NAMALWA (cell line): ENCODE measurements around the gene C22orf15.
A peak's percentile ranks its signal among the peaks of the same experiment; 100 is the strongest.

Experiments
- DNase-seq: peaks from one replicate; pipeline ENCODE4 v3.0.0-alpha.2; 2015; ENCODE audit warnings: low spot score

Gene C22orf15

DNA sequence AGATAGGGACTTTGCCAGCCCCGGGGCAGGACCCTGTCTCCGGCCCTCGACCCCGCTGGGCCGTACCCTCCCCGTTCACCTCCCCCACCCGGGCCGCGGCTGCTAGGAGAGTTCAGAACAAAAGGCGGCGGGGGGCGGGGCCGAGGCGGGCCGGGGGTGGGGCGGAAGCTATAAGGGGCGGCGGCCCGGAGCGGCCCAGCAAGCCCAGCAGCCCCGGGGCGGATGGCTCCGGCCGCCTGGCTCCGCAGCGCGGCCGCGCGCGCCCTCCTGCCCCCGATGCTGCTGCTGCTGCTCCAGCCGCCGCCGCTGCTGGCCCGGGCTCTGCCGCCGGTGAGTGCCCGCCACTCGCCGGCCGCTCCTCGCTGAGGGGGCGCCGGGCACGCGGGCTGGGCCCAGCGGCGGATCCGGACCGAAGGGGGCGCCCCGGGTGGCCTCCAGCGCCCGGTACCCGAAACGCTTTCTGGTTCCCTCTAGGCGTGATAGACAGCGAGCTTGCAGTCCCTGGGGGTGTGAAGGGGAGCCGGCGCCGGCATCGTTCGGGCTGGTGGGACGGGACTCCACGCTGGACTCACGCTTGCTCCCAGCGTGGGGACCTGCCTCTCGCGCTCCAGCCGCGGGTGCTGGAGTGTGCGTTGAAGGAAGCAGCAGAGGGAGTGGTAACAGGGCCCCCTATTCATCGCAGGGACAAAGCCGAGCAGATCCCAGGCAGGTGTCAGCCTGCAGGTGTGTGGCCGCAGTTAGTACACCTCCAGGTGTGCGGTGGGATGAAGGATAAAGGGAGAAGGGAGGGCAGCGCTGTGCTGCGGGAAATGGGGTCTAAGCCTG lies 10.1 kb downstream of the C22orf15 start, which contains the start of gene MMP11:
Gene MMP11 (plus strand): TSS at position 201 of the 825 bp plus-strand sequence. CDS start 22 bp downstream, at position 223.
- DNase-seq: peak; percentile 52

DNA sequence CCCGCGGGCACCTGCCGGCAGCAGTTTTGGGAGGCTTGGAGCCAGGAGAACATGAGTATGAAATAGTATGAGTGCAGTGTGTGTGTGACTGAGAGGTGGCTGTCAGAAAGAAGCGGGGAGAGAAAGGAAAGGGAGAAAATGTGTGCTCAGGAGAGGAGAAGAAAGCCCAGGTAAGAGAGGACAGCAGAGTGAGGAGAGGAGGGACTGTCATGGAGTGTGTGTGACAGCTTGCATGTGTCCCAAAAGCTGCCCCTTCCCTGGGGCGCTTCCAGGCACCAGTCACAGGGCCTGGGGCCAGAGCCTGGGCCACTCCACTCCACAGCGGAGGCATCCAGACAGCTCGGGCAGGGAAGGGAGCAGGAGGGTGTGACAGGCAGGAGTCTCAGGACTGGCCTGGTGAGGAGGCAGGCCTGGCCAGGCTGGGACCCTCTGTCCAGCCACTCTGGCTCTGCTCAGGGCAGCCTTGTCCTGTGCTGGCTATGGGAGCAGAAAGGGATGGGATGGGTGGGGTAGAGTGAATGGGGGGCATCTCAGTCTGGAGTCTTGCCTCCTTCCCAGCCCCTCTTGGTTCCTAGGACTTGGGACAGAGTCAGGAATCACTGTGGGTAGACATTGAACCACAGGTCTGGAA lies 10.8 kb downstream of the C22orf15 start:
- no peak for DNase-seq

GRCh38 chr22:23774114-23774921 lies 11.5 kb downstream of the C22orf15 start:
- no peak for DNase-seq

DNA sequence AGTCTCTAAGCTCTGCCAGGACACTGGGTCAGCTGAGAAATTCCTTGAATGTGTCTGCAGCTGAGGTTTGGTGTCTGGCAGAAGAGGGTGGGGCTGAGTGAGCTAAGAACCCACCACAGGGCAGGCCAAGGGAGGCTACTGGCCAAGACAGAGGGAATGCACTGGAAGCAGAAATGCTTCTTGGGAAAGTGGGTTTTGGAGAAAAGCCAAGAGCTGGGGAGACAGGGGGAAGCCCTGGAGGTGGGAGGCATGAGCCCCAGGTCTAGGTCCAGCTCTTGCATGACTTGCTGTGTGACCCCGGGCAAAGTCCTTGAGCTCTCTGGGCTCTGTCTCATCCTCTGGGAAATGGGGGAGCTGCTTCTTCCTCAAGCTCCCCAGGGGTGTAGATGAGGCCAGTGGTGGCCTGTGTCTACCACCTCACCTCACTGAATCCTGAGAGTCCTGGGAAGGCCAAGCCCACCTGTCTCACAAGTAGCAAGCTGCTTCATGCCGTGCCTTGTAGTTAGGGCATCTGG lies 12.2 kb downstream of the C22orf15 start:
- no peak for DNase-seq

DNA sequence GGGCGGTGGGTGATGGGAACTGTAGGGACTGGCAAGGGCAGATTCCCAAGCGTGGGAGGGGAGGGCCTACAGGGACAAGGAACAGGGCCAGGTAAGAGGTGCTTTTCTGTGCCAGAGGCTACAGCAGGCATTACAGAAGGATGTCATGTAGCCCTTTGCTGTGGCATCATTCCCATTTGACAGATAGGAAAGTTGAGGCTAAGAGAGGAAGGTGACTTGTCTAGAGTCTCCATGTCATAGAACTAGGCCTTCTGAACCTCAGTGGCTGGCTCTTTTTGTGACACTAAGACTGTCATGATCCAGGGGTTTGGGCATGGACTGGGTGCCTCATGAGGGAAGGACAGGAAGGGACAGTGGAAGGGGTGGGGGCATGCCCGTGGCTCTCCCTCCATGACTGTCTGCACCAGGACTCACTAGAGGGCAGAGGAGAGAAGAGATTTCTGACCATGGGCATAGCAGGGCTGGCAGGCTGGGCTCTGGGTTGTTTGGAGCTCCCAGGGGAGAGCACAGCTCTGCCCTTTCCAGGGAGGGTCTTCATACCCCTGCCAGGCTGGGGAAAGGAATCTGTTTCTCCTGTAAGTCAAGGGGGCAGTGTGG lies 13.1 kb downstream of the C22orf15 start:
- no peak for DNase-seq

GRCh38 chr22:23777776-23778576 lies 15.2 kb downstream of the C22orf15 start:
- no peak for DNase-seq

DNA sequence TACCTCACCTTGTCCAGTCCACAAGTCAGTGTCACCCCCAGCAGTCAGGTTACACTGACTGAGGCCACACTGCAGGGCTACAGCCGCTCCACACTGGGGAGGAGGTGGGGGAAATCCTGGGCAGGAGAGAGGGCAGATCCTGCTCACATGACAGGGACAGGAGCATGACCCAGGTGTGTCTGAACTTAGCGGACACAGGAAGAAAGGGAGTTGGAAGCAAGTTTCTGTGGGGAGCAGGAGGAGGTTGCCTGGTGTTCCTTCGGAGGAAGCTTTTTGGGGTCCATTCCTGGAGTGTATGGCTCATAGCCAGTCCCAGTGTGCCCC lies 15.7 kb downstream of the C22orf15 start:
- DNase-seq: no peak

DNA sequence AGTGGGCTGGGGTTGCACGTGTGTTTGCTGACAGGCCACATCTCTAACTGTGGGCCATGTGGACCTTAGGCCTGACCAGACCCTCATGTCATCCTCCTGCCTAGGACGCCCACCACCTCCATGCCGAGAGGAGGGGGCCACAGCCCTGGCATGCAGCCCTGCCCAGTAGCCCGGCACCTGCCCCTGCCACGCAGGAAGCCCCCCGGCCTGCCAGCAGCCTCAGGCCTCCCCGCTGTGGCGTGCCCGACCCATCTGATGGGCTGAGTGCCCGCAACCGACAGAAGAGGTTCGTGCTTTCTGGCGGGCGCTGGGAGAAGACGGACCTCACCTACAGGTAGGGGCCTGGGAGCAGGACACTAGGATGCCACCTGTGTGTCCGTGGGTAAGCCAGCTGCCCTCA lies 16.3 kb downstream of the C22orf15 start:
- no peak for DNase-seq

GRCh38 chr22:23779731-23780130 lies 16.9 kb downstream of the C22orf15 start:
- no peak for DNase-seq

DNA sequence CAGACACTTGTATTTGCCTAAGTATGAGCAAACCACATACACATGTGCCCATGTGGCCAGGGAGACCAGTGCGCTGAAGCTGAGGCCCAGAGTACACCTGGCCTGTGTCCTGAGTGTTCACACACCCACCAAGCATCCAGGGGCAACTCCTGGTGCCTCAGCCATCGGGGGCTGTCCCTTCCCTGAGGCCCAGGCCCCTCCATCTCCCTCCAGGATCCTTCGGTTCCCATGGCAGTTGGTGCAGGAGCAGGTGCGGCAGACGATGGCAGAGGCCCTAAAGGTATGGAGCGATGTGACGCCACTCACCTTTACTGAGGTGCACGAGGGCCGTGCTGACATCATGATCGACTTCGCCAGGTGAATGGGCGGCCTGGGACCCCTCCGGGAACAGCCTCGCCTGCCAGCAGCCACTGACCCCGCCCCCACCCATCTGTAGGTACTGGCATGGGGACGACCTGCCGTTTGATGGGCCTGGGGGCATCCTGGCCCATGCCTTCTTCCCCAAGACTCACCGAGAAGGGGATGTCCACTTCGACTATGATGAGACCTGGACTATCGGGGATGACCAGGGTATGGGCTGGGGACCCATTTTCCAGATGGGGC lies 17.5 kb downstream of the C22orf15 start:
- no peak for DNase-seq

DNA sequence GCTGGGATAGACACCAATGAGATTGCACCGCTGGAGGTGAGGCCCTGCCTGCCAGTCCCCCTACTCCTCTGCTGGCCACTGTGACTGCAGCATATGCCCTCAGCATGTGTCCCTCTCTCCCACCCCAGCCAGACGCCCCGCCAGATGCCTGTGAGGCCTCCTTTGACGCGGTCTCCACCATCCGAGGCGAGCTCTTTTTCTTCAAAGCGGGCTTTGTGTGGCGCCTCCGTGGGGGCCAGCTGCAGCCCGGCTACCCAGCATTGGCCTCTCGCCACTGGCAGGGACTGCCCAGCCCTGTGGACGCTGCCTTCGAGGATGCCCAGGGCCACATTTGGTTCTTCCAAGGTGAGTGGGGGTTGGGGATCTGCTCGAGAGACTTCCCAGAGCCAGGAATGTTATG lies 18.3 kb downstream of the C22orf15 start:
- no peak for DNase-seq

- DNase-seq: no peak
Observed at GRCh38 chr22:23781511-23782183, 18.9 kb downstream of the C22orf15 start.

DNA sequence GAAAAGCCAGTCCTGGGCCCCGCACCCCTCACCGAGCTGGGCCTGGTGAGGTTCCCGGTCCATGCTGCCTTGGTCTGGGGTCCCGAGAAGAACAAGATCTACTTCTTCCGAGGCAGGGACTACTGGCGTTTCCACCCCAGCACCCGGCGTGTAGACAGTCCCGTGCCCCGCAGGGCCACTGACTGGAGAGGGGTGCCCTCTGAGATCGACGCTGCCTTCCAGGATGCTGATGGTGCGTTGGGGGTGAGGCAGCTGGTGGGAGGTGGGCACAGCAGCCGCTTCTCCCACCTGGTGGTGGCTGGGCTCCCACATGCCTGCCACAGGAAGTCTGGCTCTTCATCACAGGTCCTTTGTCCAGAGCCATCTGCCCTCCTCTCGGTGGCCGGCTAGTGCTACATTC lies 19.5 kb downstream of the C22orf15 start:
- DNase-seq: no peak

DNA sequence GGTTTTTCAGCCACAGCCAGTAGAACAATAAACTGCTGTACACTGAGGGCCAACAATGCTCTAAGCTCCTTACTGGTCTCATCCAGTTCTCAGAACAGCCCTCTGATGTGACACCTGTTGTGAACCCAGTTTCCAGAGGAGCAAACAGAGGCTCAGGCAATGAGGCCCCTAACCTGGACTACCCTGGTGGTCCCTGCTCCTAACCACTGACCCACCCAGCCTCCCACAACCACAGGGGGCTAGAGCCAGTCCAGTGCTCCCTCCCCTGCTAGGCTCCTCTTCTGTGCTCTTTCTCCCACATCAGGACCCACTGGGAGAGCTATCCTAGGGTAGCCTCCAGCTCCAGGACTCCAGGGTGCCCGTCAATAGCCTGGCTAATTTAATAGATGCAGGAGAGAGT lies 19.9 kb downstream of the C22orf15 start:
- no peak for DNase-seq

DNA sequence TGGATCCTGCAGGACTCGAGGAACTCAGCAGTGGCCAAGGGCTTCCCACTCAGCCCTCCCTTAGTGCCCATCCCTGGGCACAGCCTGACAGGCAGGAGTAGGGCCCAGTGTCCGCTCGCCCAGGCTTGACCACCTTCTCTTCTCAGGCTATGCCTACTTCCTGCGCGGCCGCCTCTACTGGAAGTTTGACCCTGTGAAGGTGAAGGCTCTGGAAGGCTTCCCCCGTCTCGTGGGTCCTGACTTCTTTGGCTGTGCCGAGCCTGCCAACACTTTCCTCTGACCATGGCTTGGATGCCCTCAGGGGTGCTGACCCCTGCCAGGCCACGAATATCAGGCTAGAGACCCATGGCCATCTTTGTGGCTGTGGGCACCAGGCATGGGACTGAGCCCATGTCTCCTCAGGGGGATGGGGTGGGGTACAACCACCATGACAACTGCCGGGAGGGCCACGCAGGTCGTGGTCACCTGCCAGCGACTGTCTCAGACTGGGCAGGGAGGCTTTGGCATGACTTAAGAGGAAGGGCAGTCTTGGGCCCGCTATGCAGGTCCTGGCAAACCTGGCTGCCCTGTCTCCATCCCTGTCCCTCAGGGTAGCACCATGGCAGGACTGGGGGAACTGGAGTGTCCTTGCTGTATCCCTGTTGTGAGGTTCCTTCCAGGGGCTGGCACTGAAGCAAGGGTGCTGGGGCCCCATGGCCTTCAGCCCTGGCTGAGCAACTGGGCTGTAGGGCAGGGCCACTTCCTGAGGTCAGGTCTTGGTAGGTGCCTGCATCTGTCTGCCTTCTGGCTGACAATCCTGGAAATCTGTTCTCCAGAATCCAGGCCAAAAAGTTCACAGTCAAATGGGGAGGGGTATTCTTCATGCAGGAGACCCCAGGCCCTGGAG lies 20.7 kb downstream of the C22orf15 start:
- no peak for DNase-seq

DNA sequence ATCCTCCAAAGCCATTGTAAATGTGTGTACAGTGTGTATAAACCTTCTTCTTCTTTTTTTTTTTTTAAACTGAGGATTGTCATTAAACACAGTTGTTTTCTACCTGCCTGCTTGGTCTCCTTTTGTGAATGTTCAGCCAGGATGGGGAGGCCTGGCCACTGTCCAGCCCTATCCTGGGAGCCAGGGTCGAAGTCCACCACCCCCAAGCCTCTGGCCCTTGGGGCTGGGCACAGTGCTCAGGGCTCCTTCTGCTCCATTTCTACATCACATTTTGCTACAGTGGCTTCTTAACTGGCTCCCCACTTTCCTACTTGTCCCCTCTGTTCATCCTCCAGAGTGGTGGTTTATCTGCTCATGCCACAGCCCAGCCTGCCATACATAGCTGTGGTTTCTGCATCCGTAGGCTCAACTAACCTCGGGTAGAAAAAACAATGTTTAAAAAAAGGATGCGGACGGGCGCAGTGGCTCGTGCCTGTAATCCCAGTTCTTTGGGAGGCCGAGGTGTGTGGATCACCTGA lies 21.5 kb downstream of the C22orf15 start:
- no peak for DNase-seq

DNA sequence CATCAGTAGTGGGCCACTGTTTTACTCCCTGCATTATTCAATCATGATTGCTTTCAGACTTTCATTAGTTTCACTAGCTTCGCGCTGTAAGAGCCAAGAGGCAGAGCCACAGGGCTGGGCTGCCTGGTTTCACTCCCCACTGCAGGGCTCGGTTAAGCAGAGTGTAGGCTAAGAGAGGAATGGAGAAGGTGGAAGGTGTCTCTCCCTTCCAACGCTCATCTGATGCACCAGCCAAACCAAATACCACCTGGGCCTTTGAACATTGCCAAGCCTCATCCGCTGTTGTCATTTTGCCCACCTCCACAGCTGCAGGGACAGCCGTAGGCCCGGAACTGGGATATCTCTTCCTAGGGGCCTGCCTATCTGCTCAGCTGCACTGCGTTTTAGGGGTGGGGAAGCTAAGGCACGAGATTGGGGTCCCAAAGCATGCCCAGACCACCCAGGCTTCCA lies 23.5 kb downstream of the C22orf15 start:
- no peak for DNase-seq

- DNase-seq: peak; percentile 87
Observed at GRCh38 chr22:23786752-23787599, 24.2 kb downstream of the C22orf15 start, which contains the start of gene SMARCB1. SMARCB1 (plus strand) TSS chr22:23786966; CDS start chr22:23787170, 204 bp downstream.
